IMR-90 (cell line): ENCODE data around the gene TANGO2. TPM values are rescaled to one million over a fixed set of nuclear protein-coding genes. Genes with fewer than 3 reads are reported as not detected.

Source experiments
- ATAC-seq: fragments of 200-7000 bp; cut with Tn5 transposase; 2 replicates; pipeline ENCODE4 v1.9.1; 2020; ENCODE audit warnings: low read depth, mild to moderate bottlenecking, moderate library complexity
- BruUV-seq: library from RNA; stranded (reverse); fragments of 400-500 nt; replicated peaks from 2 replicates; lab custom pipeline; 2021; lab: Mats Ljungman, UMichigan
- CTCF ChIA-PET: fragments of 300-600 bp; formaldehyde crosslinking; extraction: SDS; loops from one replicate; lab custom pipeline; 2021; ENCODE audit warnings: antibody characterized with exemption; lab: Yijun Ruan, JAX
- POLR2A ChIA-PET: fragments of 300-600 bp; sonication (Branson Sonifier 250); formaldehyde crosslinking; loops from one replicate; lab custom pipeline; 2022; ENCODE audit warnings: antibody characterized with exemption; ENCODE audit not compliant: unreplicated experiment; lab: Charles Lee
- DNase-seq: peaks from one replicate; pipeline ENCODE4 v3.0.0; 2013
- H2AFZ ChIP-seq: replicated peaks from 2 replicates; pipeline ENCODE3; 2013; ENCODE audit warnings: low read length, mild to moderate bottlenecking; ENCODE audit not compliant: poor library complexity
- H2AK5ac ChIP-seq: 2 replicates; pipeline ENCODE4 v1.6.1; 2013; ENCODE audit warnings: low read depth, low read length, inconsistent platforms
- H2AK9ac ChIP-seq: replicated peaks from 2 replicates; pipeline ENCODE3; 2013; ENCODE audit warnings: mild to moderate bottlenecking, low read depth, low read length, moderate library complexity; ENCODE audit not compliant: poor library complexity
- H2BK120ac ChIP-seq: 2 replicates; pipeline ENCODE4 v1.6.1; 2013; ENCODE audit warnings: low read depth, low read length, inconsistent platforms
- H2BK15ac ChIP-seq: 3 replicates; pipeline ENCODE4 v1.6.1; 2013; ENCODE audit warnings: low read depth, low read length, inconsistent platforms
- H2BK20ac ChIP-seq: 2 replicates; pipeline ENCODE4 v1.6.1; 2013; ENCODE audit warnings: low read depth, mild to moderate bottlenecking, inconsistent platforms, low read length, moderate library complexity
- H2BK5ac ChIP-seq: 2 replicates; pipeline ENCODE4 v1.6.1; 2013; ENCODE audit warnings: mild to moderate bottlenecking, low read depth, low read length, inconsistent platforms; ENCODE audit not compliant: poor library complexity, severe bottlenecking
- H3K14ac ChIP-seq: replicated peaks from 2 replicates; pipeline ENCODE4 v1.6.1; 2013; ENCODE audit warnings: low read depth, low read length, inconsistent platforms
- H3K18ac ChIP-seq: 2 replicates; pipeline ENCODE4 v1.6.1; 2013; ENCODE audit warnings: low read depth, low read length, control low read depth
- H3K23ac ChIP-seq: 2 replicates; pipeline ENCODE4 v1.6.1; 2013; ENCODE audit warnings: low read depth, low read length, inconsistent platforms
- H3K27ac ChIP-seq: 2 replicates; pipeline ENCODE4 v1.5.1; 2013; ENCODE audit warnings: mild to moderate bottlenecking, control low read depth, low read length; ENCODE audit not compliant: insufficient read depth
- H3K27me3 ChIP-seq: 2 replicates; pipeline ENCODE4 v1.6.1; 2013; ENCODE audit warnings: low read length; ENCODE audit not compliant: control insufficient read depth, insufficient read depth
- H3K36me3 ChIP-seq: 2 replicates; pipeline ENCODE4 v1.6.1; 2013; ENCODE audit warnings: low read length, mixed read lengths; ENCODE audit not compliant: control insufficient read depth, insufficient read depth
- H3K4ac ChIP-seq: 2 replicates; pipeline ENCODE4 v1.6.1; 2013; ENCODE audit warnings: low read depth, low read length, inconsistent platforms
- H3K4me1 ChIP-seq: 2 replicates; pipeline ENCODE4 v1.6.1; 2013; ENCODE audit warnings: low read length, mixed read lengths; ENCODE audit not compliant: control insufficient read depth, insufficient read depth
- H3K4me2 ChIP-seq: 2 replicates; pipeline ENCODE4 v1.6.1; 2013; ENCODE audit warnings: low read depth, mild to moderate bottlenecking, control low read depth, low read length, moderate library complexity
- H3K4me3 ChIP-seq: 2 replicates; pipeline ENCODE4 v1.5.1; 2013; ENCODE audit warnings: low read depth, mild to moderate bottlenecking, control low read depth, low read length, moderate library complexity; ENCODE audit not compliant: insufficient read depth
- H3K56ac ChIP-seq: 2 replicates; pipeline ENCODE4 v1.6.1; 2013; ENCODE audit warnings: low read length, inconsistent platforms; ENCODE audit not compliant: insufficient read depth; ENCODE audit errors: extremely low read depth
- H3K79me1 ChIP-seq, 2 experiments: 2 replicates each; pipeline ENCODE4 v1.6.1; 2013; ENCODE audit warnings: low read length in 2 of 2, inconsistent platforms in 1 of 2, low read depth in 1 of 2
- H3K9ac ChIP-seq: 2 replicates; pipeline ENCODE4 v1.6.1; 2013; ENCODE audit warnings: low read depth, low read length, control low read depth
- H3K9me1 ChIP-seq: 2 replicates; pipeline ENCODE4 v1.6.1; 2013; ENCODE audit warnings: low read length, inconsistent platforms; ENCODE audit not compliant: insufficient read depth
- H3K9me3 ChIP-seq: 2 replicates; pipeline ENCODE4 v1.6.1; 2013; ENCODE audit warnings: low read length; ENCODE audit not compliant: control insufficient read depth, insufficient read depth
- H4K20me1 ChIP-seq: 2 replicates; pipeline ENCODE4 v1.6.1; 2013; ENCODE audit warnings: low read length, inconsistent platforms; ENCODE audit not compliant: insufficient read depth
- H4K5ac ChIP-seq: 2 replicates; pipeline ENCODE4 v1.6.1; 2013; ENCODE audit warnings: mild to moderate bottlenecking, low read depth, low read length, control low read depth
- H4K8ac ChIP-seq, 2 experiments: 2 replicates each; pipeline ENCODE4 v1.6.1; 2013; ENCODE audit warnings: low read depth in 2 of 2, low read length in 2 of 2, control low read depth in 1 of 2, inconsistent platforms in 1 of 2
- H4K91ac ChIP-seq: 2 replicates; pipeline ENCODE4 v1.6.1; 2013; ENCODE audit warnings: low read depth, low read length, inconsistent platforms; ENCODE audit not compliant: insufficient read depth
- BHLHE40 ChIP-seq: fragments of 150-350 bp; IDR thresholded peaks from 2 replicates; pipeline ENCODE4 v1.6.1; 2016; ENCODE audit warnings: mild to moderate bottlenecking, low read depth, low read length
- CHD1 ChIP-seq: IDR thresholded peaks from 2 replicates; pipeline ENCODE4 v1.6.1; 2012; ENCODE audit warnings: low read depth, low read length, improper control_type of control experiment
- FOS ChIP-seq: fragments of 150-350 bp; IDR thresholded peaks from 2 replicates; pipeline ENCODE4 v1.6.1; 2016; ENCODE audit warnings: low read depth, low read length
- MAFK ChIP-seq: IDR thresholded peaks from 2 replicates; pipeline ENCODE4 v1.6.1; 2012; ENCODE audit warnings: low read depth, low read length, improper control_type of control experiment
- MAZ ChIP-seq: IDR thresholded peaks from 2 replicates; pipeline ENCODE4 v1.6.1; 2012; ENCODE audit warnings: low read depth, mild to moderate bottlenecking, low read length, improper control_type of control experiment, moderate library complexity, borderline replicate concordance
- NFE2L2 ChIP-seq: fragments of 150-350 bp; IDR thresholded peaks from 2 replicates; pipeline ENCODE4 v1.6.1; 2016; ENCODE audit warnings: low read depth, mild to moderate bottlenecking, low read length
- RAD21 ChIP-seq: IDR thresholded peaks from 2 replicates; pipeline ENCODE4 v1.6.1; 2012; ENCODE audit warnings: low read length, improper control_type of control experiment
- RFX5 ChIP-seq: IDR thresholded peaks from 2 replicates; pipeline ENCODE4 v1.8.0; 2012; ENCODE audit warnings: low read depth, mild to moderate bottlenecking, low read length, moderate library complexity
- SMC3 ChIP-seq: fragments of 150-350 bp; IDR thresholded peaks from 2 replicates; pipeline ENCODE4 v1.6.1; 2016; ENCODE audit warnings: low read depth, mild to moderate bottlenecking, antibody characterized with exemption, low read length, moderate library complexity
- WGBS, 2 experiments: methylation state at CpG; one replicate each; pipeline versions ENCODE4 v1.1.5 to v1.1.7; 2013; ENCODE audit warnings: missing lambda C conversion rate in 2 of 2; ENCODE audit not compliant: insufficient read length in 1 of 2; ENCODE audit errors: extremely low coverage in 2 of 2; 5-methylcytosine and 5-hydroxymethylcytosine counted together
- dilution Hi-C: fragments of 300-500 bp; cut with HindIII; formaldehyde crosslinking; loops from one replicate; pipeline ENCODE4 v1.14.3; 2018; ENCODE audit warnings: low sequenced_read_pairs; ENCODE audit not compliant: unreplicated experiment
- in situ Hi-C: fragments of 300-500 bp; cut with MboI; formaldehyde crosslinking; loops from 3 replicates; pipeline ENCODE4 v1.14.3; 2019; ENCODE audit warnings: low sequenced_read_pairs, inconsistent platforms, mixed read lengths
- intact Hi-C: fragments of 100-400 bp; cut with micrococcal nuclease; formaldehyde crosslinking; loops from 2 replicates; pipeline ENCODE4 v1.10.0; 2022
- polyA plus RNA-seq, 3 experiments: library from polyadenylated mRNA; depleted of rRNA; stranded (reverse); fragments of >200 nt; gene quantifications; 2 replicates each; pipeline ENCODE4 v1.2.3, GENCODE V29; 2012; ENCODE audit warnings: low replicate concordance in 1 of 3
- total RNA-seq: library from RNA; depleted of rRNA; stranded (reverse); fragments of >200 nt; gene quantifications from 2 replicates; pipeline ENCODE4 v1.2.3, GENCODE V29; 2012
- TF ChIP-seq, protein P1 (sequence below): conservative IDR thresholded peaks from 2 replicates; pipeline ENCODE4 v1.5.1; 2012; ENCODE audit warnings: mild to moderate bottlenecking, low read depth, low read length, improper control_type of control experiment

TANGO2 gene
- total and polyA plus RNA-seq, 2 of the 4 experiments (the other 2 are of a cell fraction), result 45.1 to 75.1 TPM

DNA sequence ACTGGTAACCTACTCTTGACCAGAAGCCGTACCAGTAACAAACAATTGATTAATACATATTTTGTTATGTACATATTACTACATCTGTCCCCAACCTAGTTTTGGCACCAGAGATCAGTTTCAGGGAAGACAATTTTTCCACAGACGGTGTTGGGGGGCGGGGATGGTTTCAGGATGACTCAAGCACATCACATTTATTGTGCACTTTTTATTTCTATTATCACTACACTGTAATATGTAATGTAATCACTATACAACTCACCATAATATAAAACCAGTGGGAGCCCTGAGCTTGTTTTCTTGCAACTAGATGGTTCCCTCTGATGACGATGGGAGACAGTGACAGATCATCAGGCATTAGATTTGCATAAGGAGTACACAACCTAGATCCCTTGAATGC is 74.6 kb downstream of the TANGO2 start:
- ChIA-PET CTCF (no interaction called here), POLR2A (no interaction called here)
- Histone ChIP-seq H3K27ac (no peak overlapping the region), H3K36me3 (peaks cover 71% of the 10 kb centered on the region), H3K4me2 (no peak overlapping the region), H4K91ac (no peak overlapping the region), H3K14ac (no peak overlapping the region), H3K79me1 (peaks cover 35 to 70% of the 10 kb centered on the region in 2 experiments), H2BK5ac (no peak overlapping the region), H3K9me1 (no peaks in the 10 kb centered on the region), H3K18ac (no peak overlapping the region), H3K4me1 (no peaks in the 10 kb centered on the region), H2AK5ac (no peak overlapping the region), H2AK9ac (no peak overlapping the region), H4K20me1 (peaks cover 17% of the 10 kb centered on the region), H2BK120ac (no peak overlapping the region), H3K4me3 (no peak overlapping the region), H3K4ac (no peak overlapping the region), H2BK15ac (no peak overlapping the region), H3K27me3 (no peaks in the 10 kb centered on the region), H3K9ac (no peak overlapping the region), H2AFZ (no peak overlapping the region), H3K9me3 (no peaks in the 10 kb centered on the region), H4K8ac (no peak overlapping the region), H2BK20ac (no peak overlapping the region), H4K5ac (no peak overlapping the region), H3K56ac (no peak overlapping the region), H3K23ac (no peak overlapping the region)
- BruUV-seq, result no TSS peak
- DNase-seq (no peak), ATAC-seq (no peak)
- dilution Hi-C loops (no loop called here), in situ Hi-C loops (no loop called here), intact Hi-C loops (no loop called here)
- 100% methylated on average over 1 of the region's 4 CpGs; no CpG with 5 or more reads in 1 of the 2 experiments for WGBS, 2 experiments
- TF ChIP-seq, protein P1, sequence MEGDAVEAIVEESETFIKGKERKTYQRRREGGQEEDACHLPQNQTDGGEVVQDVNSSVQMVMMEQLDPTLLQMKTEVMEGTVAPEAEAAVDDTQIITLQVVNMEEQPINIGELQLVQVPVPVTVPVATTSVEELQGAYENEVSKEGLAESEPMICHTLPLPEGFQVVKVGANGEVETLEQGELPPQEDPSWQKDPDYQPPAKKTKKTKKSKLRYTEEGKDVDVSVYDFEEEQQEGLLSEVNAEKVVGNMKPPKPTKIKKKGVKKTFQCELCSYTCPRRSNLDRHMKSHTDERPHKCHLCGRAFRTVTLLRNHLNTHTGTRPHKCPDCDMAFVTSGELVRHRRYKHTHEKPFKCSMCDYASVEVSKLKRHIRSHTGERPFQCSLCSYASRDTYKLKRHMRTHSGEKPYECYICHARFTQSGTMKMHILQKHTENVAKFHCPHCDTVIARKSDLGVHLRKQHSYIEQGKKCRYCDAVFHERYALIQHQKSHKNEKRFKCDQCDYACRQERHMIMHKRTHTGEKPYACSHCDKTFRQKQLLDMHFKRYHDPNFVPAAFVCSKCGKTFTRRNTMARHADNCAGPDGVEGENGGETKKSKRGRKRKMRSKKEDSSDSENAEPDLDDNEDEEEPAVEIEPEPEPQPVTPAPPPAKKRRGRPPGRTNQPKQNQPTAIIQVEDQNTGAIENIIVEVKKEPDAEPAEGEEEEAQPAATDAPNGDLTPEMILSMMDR, result no peak
- no peak for TF ChIP-seq RFX5
- no peak for TF ChIP-seq NFE2L2
- no peak for TF ChIP-seq BHLHE40
- TF ChIP-seq SMC3, result no peak
- TF ChIP-seq MAZ, result no peak
- no peak for TF ChIP-seq FOS
- TF ChIP-seq RAD21, result no peak
- no peak for TF ChIP-seq MAFK
- TF ChIP-seq CHD1, result no peak
